AG09319 (cell line): ENCODE data around the gene ZNF488.
"Not testable (repeated sequence)": the region's sequence is repeated elsewhere in the genome, so short reads cannot be mapped to it uniquely, and the experiment has no call there.

Source experiments
- DNase-seq: peaks from one replicate; pipeline ENCODE4 v3.0.0-alpha.2; 2010; ENCODE audit warnings: low read depth; ENCODE audit errors: extremely low read depth
- TF ChIP-seq, protein P1 (sequence below): IDR thresholded peaks from 2 replicates; pipeline ENCODE4 v1.5.1; 2011; ENCODE audit warnings: low read depth, mild to moderate bottlenecking, inconsistent platforms, low read length, moderate library complexity

The ZNF488 gene

DNA sequence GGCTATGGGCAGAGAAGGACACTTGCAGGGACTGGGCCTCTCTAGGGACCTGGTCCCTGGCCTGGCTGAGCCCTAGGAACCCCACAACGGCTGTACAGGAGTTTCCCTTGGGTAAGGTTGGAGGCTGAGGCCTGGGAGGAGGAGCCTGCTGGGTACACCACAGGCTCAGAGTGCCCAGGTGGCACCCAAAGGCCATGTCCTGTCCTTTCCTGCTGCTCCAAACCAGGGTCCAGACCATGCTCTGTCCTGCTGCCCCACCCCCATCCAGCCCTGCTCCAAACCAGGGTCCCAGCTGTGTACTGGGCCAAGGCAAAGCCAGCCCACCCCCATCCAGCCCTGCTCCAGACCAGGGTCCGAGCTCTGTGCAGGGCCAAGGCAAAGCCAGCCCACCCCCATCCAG is 35.3 kb upstream of the ZNF488 start:
- TF ChIP-seq, protein P1, sequence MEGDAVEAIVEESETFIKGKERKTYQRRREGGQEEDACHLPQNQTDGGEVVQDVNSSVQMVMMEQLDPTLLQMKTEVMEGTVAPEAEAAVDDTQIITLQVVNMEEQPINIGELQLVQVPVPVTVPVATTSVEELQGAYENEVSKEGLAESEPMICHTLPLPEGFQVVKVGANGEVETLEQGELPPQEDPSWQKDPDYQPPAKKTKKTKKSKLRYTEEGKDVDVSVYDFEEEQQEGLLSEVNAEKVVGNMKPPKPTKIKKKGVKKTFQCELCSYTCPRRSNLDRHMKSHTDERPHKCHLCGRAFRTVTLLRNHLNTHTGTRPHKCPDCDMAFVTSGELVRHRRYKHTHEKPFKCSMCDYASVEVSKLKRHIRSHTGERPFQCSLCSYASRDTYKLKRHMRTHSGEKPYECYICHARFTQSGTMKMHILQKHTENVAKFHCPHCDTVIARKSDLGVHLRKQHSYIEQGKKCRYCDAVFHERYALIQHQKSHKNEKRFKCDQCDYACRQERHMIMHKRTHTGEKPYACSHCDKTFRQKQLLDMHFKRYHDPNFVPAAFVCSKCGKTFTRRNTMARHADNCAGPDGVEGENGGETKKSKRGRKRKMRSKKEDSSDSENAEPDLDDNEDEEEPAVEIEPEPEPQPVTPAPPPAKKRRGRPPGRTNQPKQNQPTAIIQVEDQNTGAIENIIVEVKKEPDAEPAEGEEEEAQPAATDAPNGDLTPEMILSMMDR = no peak
- DNase-seq = no peak

DNA sequence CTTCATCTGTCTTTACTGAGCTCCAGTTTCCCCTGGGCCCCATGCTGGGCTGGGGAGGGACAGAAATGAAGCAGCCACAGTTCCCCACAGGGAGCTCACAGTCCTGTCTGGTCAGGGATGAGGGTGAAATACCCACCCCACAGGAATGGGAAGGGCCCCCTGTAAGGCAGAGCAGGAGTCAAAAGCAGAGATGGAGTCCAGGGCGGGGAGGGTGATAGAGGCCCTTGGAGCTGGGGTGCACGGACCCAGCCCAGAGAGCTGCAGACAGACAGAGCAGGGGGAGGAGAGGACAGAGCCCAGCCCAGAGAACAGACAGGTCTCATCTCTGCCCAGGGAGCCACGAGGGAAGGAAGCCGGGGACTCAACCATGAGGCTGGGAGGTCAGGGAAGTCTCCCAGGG is 34.9 kb upstream of the ZNF488 start:
- DNase-seq = no peak
- TF ChIP-seq, protein P1 = no peak

DNA sequence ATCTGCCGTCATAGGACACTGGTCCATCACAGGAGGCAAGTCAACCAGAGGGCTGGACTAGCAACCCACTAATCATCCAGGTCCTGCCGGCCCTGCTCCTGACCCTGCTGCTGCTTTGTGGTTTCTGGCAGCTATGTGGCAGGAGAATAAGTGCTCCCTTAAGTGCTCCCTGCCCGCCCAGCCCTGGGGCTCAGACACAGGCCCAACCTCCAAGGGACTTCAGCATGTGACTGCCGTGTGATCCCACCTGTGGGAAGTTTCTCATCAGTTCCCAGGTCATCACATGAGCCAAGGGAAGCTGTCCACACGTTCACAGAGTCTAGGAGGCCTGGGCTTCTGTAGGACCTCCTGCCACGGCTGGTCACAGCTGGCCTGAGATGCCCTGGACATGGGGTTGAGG is 34.2 kb upstream of the ZNF488 start:
- DNase-seq = no peak
- TF ChIP-seq, protein P1 = no peak

DNA sequence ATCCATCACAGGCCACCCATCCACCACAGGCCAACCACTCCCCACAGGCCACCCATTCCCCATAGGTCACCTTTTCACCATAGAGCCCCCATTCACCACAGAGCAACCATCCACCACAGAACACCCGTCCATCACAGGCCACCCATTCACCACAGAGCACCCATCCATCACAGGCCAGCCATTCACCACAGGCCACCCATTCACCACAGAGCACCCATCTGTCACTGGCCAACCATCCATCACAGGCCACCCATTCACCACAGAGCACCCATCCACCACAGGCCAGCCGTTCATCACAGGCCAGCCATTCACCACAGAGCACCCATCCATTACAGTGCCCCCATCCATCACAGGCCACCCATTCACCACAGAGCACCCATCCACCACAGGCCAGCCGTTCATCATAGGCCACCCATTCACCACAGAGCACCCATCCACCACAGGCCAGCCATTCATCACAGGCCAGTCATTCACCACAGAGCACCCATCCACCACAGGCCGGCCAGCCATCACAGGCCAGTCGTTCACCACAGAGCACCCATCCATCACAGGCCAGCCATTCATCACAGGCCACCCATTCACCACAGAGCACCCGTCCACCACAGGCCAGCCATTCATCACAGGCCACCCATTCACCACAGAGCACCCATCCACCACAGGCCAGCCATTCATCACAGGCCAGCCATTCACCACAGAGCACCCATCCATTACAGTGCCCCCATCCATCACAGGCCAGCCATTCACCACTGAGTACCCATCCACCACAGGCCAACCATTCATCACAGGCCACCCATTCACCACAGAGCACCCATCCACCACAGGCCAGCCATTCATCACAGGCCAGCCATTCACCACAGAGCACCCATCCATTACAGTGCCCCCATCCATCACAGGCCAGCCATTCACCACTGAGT is 32.5 kb upstream of the ZNF488 start:
- not testable (repeated sequence) for DNase-seq

DNA sequence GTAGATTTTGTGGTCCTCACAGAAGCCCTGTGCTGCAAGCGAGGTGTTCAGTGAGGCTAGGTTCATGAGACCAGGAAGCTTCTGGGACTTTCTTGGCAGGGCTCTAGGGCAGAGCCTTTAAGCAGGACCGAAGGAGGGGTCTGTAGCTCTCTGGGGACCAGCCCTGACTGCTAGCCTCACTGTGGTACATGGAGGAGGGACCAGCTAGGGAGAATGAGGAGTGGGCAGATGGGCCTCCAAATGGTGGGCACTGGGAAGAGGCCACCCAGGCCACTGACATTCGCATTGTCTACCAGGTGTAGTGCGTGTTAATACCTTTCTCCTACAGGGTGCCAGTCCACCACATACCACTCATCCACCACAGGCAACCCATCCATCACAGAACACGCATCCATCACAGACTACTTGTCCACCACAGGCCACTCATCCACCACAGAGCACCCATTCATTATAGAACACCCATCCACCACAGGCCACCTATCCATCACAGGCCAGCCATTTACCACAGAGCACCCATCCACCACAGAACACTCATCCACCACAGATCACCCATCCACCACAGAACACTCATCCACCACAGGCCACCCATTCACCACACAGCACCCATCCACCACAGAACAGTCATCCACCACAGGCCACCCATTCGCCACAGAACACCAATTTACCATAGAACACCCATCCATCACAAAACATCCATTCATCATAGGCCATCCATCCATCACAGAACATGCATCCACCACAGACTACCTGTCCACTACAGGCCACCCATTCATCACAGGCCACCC is 31.6 kb upstream of the ZNF488 start:
- TF ChIP-seq, protein P1 = no peak
- DNase-seq = no peak

DNA sequence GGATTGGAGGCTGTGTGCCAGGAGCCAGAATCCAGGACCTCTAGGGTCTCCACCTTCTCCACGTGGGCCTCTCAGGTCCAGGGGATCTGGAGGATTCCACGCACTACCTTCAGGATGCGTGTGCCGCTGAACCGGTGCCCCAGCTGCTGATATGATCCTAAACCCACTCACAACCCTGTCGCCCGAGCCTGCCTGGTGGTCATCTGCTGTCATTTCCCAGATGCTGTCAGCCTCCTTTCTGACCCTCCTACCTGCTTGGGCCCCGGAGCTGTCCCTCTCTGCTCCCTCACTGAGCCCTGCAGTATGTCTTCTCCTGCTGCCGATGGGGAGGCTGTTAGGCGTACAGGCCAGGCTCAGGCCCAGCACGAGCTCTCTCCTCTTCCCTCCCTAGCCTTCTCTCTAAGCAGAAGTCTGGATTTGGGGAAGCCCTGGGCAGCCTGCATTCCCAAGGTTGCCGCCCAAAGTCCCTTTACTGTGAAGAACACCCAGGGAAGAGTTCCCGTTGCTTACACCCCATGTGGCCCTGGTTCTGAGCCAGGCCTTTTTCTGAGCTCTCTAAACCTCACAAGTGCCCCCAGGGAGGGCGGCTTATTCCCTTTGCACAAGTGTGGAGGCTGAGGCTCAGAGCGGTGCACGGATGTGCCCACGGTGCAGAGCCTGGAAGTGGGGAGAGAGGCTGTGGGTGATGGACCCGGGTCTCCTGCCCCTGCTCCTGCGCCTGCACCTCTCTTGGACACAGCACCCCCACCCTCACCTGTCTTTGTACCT is 30.8 kb upstream of the ZNF488 start:
- TF ChIP-seq, protein P1 = no peak
- DNase-seq = no peak

DNA sequence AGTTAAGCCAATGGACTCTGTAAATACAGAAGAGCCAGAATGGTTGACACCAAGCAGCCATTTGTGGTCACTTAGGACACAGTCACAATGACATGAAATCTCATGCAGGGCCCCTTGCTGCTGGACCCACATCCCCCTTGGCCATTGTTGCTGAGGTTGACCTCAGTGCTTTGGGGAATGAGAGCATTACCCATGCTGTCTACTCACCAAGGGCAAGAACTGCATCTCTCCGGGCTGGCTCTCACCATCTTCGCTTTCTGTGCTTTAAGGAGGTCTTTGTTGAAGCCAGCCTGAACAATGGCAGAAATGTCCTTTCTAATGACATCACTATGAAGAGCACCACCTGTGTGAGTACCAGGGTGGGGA is 30.1 kb upstream of the ZNF488 start:
- TF ChIP-seq, protein P1 = no peak
- no peak for DNase-seq
